GM21381 (cell line): ENCODE results near the gene SLC38A6.

Source experiments
- ATAC-seq: cut with Tn5 transposase; IDR thresholded peaks from one replicate; pipeline ENCODE4 v1.9.1; 2021; ENCODE audit warnings: mild to moderate bottlenecking, moderate library complexity; ENCODE audit not compliant: unreplicated experiment

Gene SLC38A6

GRCh38 chr14:60975551-60975950, 5.5 kb upstream of the SLC38A6 start:
- no peak for ATAC-seq

DNA sequence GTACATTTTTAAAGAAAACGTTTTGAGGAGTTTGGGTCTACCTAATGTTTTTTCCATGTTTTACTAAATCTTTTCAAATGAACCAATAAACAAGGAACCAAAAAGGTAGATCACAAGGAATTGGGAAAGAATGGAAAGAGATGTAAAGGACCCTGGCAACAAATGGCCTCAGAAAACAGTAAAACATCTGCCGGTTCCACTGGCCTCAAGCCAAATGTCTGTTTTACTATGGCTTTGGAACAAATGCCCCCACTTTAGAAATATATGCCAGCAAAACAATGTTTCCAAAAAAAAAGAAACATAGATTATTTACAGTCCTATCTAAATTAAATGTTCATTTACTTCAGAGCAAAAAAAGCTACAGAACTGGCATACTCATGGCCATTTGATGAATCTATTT, 3.2 kb upstream of the SLC38A6 start:
- ATAC-seq, result no peak

DNA sequence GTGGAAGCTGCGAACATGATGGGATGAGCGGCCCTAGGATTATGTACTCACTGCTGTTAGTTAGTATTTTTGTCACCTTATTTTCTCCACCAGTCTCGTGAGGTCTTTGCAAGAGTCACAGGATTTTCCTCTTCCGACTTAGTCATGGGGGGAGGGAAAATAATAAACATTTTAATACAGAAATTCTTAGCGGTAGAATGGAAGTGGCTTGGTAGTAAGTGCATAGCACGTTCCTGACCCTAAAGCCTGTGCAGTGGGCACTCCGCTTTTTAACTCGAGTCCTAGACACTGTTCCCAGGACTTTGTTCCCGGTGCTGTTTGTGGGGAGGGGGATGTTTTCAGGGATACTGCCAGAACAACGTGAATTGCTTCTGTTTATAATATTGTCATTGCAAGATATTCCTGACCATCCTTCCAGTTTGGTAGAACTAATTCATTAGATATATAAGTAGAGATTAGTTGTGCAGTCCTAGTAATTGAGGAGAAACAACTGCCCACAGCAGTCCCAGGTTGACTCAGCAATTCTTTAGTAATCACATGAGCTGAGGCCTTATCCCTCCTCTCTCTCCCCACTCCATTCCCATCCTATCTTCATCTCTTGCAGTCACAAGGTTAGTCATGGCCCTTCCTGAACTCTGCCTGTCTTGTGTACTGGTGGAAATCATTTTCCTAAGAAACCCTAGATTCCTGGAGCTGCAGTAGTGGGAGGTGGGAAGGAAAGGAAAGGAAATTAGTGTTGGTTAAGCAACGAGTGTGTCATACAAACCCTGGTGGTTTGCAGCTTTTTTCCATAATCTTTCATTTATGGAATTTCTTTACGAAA, 799 bp downstream of the SLC38A6 start:
- no peak for ATAC-seq

GRCh38 chr14:60984196-60984595, 3.2 kb downstream of the SLC38A6 start:
- no peak for ATAC-seq

DNA sequence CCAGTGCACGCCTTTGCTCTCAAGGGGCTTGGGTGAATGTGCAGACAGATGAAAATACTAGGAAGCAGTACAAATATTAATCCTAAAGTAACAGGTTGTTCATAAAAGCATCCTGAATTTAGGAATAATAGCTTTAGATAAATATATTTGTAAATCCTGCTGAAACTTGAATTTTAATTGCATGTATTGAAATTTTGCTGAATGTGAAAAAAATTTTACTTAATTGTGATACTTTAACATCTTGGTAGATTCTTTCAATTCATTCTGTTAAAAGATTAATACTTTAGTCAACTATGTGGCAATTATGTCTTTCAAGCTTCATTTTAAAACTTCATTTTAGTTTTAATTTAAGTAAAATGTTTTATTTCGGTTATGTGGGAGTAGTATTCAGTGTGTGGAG, 5.5 kb downstream of the SLC38A6 start:
- ATAC-seq, result no peak

GRCh38 chr14:60989599-60989998, 8.6 kb downstream of the SLC38A6 start:
- no peak for ATAC-seq

DNA sequence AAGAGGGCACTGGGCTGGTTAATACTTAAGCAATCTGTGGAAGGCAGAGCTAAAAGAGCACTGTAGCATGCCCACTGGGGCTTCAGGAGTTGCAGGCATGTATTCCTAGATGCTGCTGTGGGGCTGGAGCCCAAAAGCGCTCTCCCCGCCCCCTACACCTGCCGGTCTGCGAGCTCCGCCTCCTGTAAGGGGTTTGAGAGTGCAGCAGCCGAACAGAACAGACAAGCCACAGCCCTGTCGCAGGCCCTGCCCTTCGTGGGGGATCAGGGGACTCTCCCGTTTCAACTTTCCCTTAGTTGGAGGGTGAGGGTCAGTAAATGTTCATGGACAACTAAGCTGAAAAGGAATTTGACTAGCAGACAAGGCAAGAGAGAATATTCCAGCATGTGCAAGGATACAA, 17.6 kb downstream of the SLC38A6 start:
- ATAC-seq, result no peak

DNA sequence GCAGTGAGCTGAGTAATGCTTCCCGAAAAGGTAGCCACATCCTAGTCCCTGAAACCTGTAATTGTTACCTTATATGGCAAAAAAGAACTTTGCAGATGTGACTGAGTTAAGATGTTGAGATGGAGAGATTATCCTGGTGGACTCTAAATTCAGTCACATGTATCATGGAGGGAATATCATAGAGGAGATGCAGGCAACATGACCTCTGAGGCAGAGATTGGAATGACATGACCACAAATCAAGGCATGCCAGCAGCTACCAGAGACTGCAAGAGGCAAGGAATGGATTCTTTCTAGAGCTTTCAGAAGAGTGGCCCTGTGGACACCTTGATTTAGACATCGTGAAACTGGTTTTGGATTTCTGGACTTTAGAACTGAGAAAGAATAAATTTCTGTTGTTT, 18.5 kb downstream of the SLC38A6 start:
- no peak for ATAC-seq

DNA sequence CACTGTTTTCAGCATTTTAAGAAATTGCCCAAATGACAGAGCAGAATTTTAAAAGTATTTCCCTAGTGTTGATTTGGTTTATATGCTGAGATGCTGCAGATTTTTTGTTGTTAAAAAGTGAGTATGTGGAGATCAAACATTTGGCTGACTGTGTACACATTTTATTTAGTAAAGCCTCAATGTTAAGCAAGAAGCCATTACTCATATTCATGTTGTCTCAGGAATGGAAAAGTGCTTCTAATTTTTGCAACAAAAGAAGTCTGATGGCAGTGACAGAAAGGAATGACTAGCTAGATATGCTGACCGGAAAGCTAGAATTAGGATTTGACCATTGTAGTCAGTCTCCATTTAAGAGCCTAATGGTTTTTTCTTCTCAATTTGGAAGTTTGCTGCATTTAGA, 22.5 kb downstream of the SLC38A6 start:
- ATAC-seq, result no peak

DNA sequence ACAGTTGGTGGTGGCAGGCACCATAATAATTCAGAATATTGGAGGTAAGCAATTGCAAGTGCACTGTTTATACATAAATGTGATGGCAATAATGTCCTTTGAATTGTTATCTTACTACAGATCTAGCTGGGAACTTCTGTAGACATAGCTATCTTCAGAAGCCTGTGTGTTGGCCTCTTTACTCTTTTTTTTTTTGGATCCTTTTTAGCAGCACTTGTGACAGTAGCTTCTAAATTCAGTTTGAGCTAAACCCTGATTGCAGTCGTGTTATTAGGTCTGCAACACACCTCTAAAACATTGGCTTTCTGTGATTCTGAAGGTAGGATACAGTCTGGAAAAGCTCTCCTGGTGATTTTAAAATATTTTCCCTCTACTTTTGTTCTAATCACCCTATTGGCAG, 38.5 kb downstream of the SLC38A6 start:
- no peak for ATAC-seq

DNA sequence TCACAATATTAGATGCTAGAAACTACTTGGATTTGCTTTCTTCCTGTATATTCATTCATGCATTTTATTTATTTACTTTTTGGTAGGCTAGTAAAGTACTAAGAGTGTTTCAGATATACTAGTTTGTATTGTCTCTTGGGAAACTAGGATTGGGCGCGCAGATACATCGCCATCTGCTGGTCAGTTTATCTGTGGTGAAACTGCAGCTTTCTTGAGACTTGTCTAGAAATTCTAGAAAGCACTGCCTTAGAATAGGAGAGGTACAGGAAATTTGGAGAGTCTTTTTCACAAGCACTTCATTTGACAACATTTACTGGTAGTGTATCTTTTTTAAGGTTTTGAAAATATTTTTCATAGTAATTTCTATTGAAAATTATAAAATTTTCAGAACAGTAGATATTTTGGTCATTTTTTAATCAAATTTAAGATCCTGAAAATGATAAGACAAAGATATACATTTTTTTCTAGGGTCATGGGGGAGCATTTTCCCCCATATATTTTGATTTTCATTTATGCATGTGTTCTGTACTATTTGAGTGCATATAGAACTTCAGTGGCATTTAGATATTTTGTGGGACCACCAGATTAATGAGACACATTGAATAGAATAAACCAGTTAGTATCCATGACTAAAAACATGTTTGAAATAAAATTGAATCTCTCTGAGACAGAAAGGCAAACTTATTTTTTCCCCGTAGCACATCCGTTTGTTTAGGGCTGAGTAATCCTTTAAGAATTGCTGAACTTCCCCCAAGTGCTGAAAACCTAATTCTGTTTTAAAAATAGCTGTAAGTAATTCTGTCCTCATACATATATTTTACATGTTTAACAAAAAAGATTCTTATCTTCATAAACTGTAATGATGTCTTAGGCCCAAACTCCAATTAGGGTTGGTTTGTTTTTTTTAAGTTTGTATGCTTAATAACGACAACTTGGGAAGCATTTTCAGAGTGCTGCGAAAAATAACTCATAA, 44.5 kb downstream of the SLC38A6 start:
- ATAC-seq, result peak; percentile 62

GRCh38 chr14:61026526-61026925, 45.5 kb downstream of the SLC38A6 start:
- no peak for ATAC-seq

DNA sequence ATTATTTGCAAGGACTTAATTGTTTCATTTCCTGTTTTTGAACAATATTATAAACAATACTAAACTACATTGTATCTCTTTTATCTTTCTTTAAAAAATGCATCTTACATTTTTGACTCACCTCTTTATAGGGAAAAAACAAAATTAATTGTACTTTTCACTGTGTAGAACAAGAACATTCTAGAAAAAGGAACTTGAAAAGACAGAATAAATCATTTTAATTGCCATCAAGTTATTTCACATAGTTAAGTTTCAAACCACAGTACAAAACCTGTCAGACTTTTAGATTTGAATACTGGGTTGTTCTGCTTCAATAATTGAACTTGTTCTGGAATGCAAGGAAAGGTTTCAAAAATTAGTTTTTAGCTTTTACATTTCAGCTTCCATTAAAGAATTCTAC, 50.0 kb downstream of the SLC38A6 start:
- no peak for ATAC-seq

- ATAC-seq, result no peak
Observed at GRCh38 chr14:61033054-61033453, 52.0 kb downstream of the SLC38A6 start.

DNA sequence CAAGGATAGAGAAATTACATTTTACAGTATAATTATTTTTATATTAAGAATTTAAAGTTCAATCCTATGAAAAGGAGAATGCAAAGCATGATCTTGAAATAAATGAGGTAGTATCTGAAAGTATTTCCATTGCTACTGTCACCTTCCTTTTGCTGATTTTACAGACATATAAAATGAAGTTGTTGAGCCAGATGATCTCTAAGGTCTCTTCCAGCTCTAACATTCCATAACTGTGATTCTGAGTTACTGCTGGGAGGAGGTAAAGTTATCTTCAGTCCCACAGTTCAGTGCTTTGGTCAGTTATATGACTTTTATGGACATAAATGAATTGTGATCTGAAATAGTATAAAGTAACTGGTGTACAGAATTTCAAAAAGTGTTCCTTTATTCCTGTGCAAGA, 52.8 kb downstream of the SLC38A6 start:
- ATAC-seq, result no peak

- ATAC-seq, result peak; percentile 90
Observed at GRCh38 chr14:61034416-61035120, 53.5 kb downstream of the SLC38A6 start.

DNA sequence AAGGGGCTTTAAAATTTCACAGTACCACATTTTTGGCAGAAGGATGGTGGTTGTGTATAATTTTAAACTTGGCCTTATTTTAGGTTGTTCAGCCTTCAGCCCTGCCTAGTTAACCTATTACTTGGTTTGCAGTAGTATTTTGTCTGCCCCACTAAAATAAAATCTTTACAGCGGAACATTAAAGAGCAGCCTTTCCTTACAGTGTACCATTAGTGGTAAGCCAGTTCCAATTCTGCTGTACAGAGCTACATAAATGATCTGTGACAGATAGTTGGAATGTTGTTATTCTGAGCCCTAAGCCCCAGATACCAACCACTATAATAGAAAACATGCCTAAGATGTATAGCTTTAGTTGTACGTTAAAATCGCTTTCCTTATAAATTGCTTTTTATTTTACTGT, 56.2 kb downstream of the SLC38A6 start:
- no peak for ATAC-seq

- ATAC-seq, result no peak
Observed at GRCh38 chr14:61041704-61042103, 60.7 kb downstream of the SLC38A6 start.

DNA sequence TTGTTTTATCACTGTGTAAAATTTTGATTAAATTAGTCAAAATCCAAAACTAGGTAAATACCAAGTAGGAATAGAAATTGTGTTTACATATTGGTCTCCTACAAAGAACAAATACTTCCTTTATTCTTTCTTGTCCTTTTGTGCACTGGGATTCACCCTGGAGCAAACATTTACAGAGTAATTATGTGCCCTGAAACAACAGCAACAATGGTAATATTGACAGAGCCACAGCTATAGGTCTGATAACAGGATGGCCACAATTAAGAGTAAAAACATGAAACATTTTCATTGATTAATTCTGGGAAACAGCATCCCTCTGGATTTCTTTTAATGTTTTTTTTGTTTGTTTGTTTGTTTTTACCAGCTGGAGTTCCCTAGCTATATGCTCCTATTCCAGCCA, 61.2 kb downstream of the SLC38A6 start:
- no peak for ATAC-seq

- ATAC-seq, result no peak
Observed at GRCh38 chr14:61043506-61043905, 62.5 kb downstream of the SLC38A6 start.

DNA sequence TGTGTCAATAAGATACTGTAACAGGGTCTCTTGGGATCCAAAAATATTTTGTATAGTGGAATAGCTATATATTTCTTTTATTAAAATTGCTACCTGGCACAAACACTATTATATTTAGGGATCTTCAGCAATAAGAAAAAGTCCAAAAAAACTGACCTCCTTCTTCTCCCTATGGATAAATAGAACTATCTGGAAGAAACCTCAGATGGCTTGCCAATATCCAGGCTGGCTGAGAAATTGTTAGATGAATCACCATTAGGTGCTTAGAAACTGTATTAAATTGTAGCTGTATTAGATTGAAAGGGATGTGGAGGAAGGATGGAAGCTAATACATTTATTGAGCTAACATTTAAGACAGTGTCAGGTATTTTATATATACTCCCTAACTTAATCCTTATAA, 66.0 kb downstream of the SLC38A6 start:
- no peak for ATAC-seq
